Neural progenitor cell (in vitro differentiated cells): ENCODE data around the gene REXO5.

Source experiments
- EZH2 ChIP-seq: fragments of 200-600 bp; sonication (generic); IDR thresholded peaks from 2 replicates; pipeline ENCODE4 v1.6.1; 2017; ENCODE audit warnings: antibody characterized with exemption, mild to moderate bottlenecking, moderate library complexity
- EZH2phosphoT487 ChIP-seq: fragments of 200-600 bp; sonication (generic); IDR thresholded peaks from 2 replicates; pipeline ENCODE4 v1.6.1; 2017; ENCODE audit warnings: antibody characterized with exemption
- TF ChIP-seq, protein P1 (sequence below): fragments of 200-600 bp; sonication (generic); IDR thresholded peaks from 2 replicates; pipeline ENCODE4 v1.5.1; 2017; ENCODE audit warnings: antibody characterized with exemption, mild to moderate bottlenecking

DNA sequence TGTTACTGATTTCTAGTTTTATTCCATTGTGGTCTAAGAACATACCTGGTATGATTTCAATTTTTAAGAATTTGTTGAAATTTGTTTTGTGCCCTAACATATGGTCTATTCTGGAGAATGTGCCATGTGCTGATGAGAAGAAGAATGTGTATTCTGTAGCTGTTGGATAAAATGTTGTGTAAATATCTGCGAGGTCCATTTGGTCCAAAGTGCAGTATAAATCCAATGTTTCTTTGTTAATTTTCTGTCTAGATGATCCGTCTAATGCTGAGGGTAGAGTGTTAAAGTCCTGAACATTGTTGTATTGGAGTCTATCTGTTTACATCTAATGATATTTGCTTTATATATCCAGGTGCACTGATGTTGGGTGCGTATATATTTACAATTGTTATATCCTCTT is 32.6 kb upstream of the REXO5 start:
- TF ChIP-seq, protein P1, sequence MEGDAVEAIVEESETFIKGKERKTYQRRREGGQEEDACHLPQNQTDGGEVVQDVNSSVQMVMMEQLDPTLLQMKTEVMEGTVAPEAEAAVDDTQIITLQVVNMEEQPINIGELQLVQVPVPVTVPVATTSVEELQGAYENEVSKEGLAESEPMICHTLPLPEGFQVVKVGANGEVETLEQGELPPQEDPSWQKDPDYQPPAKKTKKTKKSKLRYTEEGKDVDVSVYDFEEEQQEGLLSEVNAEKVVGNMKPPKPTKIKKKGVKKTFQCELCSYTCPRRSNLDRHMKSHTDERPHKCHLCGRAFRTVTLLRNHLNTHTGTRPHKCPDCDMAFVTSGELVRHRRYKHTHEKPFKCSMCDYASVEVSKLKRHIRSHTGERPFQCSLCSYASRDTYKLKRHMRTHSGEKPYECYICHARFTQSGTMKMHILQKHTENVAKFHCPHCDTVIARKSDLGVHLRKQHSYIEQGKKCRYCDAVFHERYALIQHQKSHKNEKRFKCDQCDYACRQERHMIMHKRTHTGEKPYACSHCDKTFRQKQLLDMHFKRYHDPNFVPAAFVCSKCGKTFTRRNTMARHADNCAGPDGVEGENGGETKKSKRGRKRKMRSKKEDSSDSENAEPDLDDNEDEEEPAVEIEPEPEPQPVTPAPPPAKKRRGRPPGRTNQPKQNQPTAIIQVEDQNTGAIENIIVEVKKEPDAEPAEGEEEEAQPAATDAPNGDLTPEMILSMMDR: no peak
- TF ChIP-seq EZH2phosphoT487 (no peak), EZH2 (no peak)
